Suppressor macrophage treated with lipopolysaccharide for 4 hours (primary cell): ENCODE measurements around the gene IKZF2.

Source experiments
- DNase-seq: peaks from one replicate; pipeline ENCODE4 v3.0.0-alpha.2; 2020

Gene IKZF2

DNA sequence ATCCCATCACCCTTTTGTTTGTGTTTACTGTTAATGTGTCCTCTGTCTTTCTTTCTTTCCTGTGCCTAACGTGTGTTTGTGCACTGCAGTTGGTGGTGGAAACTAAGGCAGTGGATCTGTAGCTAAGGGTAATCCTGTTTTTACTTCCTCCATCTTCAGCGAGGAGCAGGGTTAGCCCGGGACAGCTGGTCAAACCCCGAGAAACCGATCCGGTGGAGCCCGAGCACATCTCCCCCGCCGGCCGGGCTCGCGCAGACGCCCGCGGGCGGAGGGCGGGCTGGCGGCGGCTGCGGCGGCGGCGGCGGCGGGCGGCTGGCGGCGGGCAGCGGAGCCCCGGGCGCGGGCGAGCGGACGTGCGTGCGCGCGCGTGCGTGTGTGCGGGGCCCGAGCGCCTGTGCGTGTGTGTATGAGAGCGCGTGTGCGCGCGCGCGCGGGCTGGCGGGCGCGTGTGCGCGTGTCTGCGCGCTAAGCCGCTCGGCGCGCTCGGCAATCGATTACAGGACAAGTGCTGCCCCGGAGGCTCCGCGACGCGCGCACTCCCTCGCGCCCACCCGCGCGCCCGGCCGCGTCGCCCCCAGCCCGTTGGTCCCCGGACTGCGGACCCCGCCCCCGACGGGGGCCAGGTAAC, at the start of gene IKZF2:
IKZF2 (minus strand) TSS at position 176 of the 628 bp plus-strand sequence. CDS start 2,983 bp downstream, outside the sequence.
- peak; percentile 85 for DNase-seq

DNA sequence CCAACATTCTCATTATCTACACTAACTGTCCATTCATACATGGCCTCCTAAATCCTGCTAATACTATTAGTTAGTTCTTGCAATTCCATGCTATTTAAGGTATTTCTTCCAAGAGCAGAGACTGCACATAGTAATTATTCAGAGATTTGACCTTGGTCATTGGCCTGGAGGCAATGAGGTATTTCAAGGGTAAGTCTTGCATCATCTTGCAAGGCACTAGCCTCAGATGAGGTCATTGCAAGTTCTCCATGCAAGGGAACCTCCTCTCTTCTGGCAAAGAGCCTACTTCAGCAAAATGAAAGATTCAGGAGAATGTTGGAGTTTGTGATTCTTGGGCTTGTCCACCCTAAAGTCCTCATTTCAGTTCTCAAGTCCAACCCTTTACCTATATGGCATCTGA, 48.5 kb upstream of the IKZF2 start:
- no peak for DNase-seq

DNA sequence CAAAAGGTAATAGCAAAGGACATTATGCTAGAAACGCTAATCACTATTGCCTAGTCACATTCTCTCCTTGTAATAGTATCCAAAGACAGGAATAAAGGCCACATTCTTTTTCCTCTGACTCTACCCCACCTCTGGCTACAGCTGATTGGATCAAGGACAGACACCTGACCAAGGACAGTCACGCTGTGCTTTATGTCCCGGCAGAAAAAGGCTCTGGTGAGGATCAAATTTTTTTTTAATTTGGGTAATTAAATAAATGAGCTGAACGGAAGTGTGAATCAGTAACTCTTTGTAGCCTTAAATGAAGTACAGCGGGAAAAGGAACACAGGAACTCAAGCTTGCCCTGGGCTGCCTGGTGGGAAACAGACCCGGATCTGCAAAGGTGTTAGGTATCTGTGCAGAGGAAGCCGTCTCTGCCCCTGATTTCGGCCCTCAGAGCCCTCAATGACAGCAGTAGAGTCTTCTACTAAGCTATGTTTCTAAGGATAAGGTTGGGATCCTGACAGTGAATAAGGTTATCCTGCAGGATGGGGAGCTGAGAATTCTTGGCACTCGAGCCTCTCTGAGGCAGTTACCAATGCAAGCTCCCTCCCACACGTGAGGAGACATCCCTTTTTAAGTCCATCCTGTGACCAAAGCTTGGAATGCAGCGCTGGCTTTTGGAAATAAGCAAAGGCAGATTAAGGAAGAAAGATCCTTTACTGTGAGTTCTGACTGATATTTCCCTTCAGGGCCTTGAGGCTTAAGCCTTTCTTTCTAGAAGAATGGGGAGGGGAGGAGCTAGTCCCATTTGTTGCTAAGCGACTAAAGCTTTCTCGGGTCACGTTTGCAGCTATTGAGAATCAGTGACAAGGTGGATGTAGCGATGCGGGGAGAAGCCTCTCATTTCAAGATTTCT, 37.8 kb upstream of the IKZF2 start:
- DNase-seq: no peak

DNA sequence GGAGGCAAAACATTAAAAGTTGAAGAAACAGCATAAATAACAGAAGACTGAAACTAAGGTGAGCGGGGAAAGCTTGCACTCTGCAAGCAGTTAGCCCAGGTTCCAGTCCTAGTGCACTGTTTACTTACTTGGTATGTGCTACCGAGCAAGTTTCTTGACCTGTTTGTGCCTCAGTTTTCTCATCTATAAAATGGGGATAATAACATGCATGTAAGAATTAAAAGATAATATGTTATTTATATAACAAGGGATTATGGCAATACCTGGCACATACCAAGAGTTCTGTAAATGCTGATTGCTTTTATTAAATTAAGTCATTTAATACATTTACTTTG, 37.1 kb upstream of the IKZF2 start:
- no peak for DNase-seq

DNA sequence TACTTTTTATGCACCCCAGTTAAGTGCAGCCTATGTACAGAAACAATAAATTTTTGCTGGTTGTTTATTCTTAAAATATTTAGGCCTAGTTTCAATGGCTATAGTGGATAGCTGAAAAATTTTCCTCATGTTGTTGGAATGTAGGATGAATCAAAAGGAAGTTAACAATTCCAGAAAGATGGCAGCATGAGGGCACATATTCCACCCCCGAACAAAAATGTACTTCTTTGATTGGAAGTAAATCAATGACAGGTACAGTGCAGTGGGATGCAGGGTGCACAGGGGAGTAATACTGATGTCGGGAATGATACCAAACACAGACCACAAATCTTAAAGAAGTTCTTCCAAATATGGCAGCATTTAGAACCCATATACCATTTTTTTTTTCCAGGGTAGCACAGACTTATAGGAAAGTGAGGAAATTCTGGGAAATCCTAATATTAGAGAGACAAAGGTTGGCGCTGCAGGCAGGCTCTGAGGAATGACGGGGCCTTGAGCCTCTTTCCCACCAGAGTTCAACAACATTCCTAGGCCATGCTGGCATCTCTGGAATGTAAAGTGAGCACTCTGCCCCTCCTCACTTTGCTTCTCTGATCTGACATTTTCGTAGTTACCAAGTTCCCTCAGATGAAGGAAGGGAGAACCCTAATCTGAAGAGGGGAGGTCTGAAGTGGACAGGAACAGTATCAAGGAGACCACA, 36.6 kb upstream of the IKZF2 start:
- DNase-seq: no peak

DNA sequence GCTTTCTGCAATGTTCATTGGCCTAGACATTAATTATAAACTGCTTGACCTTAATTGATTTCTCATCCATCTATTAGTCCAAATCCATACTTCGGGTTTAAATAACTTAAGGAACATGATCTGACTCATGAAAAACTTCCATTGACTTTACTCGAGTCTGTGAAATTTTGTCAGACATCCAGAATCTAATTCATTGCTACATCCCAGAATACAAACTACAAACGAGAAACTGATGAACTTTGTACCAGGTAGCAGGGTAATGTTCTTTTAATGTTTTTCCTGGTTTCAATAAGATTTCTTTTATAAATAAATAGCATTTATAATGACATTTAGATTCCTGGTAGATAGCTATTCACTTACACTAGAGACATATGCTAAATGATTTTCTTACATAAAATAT, 36.0 kb upstream of the IKZF2 start:
- DNase-seq: no peak

DNA sequence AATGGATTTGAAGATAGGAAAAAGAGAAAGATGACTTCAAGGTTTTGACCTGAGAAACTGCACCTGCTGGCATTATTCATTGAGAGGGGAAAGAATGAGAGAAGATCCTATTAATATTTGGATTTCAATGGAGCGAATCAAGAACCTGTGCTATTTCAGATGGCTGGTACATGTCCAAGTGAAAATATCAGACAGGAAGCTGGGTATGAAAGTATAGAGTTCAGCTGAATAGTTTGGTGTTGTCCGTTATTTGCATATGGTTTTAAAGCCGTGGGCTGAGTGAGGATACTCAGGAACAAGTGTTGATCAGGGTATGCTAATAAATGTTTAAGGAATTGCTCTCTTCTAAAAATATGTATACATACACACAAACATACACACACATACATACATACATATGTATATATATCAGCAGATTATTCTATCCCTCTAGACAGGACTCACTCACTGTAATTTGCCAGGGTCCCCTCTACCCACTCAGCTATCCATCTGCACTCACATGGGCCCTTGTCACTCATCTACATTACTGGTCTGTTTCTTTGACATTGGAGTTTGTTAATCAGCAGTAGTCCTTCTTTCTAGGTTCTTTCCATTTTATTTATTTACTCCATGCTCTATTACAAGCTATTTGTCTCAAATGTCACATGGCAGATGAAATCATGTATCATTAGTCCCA, 33.9 kb upstream of the IKZF2 start:
- no peak for DNase-seq

DNA sequence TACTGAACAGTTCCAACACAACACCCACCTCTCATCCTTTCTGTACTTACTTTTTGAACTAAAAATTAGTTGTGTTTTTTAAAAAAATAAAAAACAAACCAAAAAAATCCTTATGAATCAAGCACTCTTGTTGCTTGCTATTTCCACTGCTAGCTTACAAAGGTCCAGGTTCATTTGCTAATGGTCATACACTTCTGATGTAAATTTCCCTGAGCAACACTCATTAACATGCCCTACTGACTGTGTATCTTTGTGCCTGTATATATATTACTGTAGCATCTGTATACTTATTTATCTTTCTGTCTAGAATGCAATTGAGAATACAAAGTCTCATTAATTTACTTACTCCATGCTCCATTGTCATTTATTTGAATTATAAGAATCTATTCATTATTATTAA, 30.3 kb upstream of the IKZF2 start:
- DNase-seq: no peak

DNA sequence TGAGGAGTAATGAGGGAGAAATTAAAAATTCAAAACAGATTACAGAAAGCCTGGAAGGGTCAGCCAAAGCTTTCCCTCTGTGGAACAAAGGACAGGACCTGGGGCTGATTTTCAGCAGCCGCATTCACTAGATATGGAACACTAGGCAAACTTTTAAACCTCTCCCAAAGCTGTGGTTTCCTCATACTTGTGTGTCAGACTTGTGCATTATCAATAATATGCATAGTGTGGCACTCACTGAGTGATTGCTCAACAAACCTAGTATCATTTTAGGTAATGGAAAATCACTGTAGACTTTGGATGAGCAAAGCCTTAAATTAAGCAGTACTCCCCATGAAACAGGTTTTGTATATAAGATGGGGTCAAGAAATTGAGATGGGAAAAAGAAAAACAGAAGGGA, 26.3 kb upstream of the IKZF2 start:
- DNase-seq: no peak

DNA sequence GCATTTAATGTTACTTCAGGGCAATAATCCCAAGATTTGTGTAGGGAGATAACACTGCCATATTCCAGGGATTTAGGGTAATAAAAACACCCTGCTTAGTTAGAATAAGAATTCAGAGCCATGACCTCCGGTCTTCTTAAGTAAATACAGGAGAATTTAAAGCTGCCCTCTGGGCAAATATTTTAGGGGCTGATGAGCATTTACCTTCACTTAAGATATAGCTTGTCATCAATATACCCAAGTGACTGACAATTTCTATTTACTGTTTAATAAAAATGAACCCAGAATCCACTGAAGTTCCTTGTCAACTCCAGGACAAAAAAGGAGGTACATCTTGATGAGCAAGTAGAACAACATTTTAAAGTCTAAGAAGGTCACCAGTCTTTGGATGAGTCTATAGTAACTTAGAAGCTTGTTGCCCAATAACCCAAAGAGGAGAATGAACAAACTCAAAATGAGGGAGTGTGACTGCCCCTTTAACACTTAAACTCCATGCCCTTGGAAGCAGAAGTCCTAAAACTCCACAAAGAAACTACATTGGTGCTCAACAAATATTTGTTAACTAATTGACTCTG, 24.3 kb upstream of the IKZF2 start:
- no peak for DNase-seq

DNA sequence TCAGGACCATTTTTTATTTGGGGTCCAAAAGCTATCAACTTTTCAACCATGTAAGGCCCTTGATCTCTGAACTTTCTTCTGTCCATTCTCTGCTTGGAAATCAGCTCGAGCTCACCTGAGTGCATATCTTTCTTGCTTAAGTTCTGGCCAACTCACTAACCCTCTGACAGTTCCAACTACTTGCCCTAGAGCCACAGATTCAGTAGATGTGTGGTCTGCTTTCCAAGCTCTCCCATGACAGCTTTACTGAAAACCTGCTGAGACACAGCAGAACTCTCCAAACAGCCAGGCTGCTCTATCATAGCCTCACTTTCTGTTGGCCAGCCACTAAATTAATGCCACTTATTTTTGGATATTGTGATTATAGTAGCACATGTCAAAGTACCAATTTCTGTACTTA, 21.2 kb upstream of the IKZF2 start:
- no peak for DNase-seq

DNA sequence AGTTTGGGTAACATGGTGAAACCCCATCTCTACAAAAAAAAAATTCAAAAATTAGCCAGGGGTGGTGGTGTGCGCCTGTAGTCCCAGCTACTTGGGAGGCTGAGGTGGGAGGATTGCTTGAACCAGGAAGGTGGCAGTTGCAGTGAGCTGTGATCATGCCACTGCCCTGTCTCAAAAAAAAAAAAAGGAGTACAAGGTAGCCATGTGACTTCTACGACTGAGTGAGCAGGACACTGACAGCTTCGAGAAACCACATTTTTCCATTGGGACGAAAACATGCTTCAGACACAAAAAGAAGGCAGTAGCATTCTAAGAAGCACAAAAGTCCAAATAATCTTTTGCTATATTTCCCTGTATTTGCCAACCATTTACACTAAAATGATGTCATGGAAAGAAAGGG, 19.7 kb upstream of the IKZF2 start:
- DNase-seq: no peak

DNA sequence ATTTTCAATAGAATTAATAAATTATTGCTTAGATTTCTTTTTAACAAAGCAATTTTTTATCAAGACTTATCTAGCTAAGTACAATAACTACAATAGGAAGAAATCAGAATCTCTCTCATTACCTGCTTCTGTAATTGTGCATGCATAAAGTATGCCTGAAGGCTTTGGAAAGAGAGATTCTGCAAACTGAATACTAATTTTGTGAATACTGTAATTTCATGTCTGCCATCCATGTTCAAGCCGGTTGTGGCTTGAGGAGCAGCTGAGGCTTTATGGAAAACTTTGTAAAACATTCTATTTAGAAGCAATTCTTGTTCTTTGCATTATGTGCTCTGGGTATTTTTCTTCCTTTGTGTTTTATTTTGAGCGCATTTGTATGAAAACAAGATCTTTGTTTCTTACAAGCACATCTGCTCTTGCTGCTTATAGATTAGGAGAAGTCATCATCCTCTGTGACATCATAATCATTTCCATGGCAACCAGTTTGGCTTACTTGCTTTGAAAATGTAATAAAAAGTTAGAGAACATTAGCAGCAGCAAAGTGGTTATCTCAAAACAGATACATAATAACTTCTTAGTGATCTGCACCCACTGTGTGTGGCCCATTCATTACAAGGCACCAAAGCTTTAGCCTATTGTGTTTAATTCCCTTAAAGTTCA, 16.0 kb upstream of the IKZF2 start:
- no peak for DNase-seq

DNA sequence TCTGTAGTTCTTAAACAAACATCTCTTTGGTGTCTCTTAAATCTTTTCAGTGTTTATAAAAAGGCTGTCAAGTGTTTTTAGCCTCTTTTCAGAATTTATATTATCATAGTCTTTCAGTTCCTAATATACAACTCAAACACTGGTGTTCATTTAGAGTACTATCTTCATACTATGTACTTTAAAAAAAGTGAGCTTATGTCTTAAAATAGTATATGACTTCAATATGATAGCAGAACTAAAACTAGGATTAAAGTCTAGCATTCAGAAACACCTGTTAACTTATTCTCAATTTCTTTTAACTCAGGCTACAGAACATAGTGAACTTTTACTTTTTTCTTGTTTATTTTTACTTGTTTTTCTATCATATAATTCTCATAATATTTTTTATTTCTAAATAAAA, 14.7 kb upstream of the IKZF2 start:
- DNase-seq: no peak

DNA sequence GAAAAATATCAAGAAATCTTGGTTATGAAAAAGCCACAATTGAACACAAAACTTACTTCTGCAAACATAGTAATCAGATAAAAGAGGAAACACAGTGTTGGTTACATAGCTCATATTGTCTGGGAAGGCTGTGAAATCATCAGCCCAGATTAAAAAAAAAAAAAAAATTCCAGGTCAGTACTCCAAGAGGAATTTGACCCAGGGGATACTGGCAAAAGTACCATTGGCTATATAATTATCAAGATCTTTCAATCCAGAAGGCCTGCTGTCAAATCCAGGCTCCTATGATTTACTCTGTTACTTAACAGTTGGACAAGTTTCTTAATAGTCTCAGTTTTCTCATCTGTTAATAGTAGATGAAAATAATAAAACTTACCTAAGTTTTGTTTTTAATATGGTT, 12.9 kb upstream of the IKZF2 start:
- no peak for DNase-seq

DNA sequence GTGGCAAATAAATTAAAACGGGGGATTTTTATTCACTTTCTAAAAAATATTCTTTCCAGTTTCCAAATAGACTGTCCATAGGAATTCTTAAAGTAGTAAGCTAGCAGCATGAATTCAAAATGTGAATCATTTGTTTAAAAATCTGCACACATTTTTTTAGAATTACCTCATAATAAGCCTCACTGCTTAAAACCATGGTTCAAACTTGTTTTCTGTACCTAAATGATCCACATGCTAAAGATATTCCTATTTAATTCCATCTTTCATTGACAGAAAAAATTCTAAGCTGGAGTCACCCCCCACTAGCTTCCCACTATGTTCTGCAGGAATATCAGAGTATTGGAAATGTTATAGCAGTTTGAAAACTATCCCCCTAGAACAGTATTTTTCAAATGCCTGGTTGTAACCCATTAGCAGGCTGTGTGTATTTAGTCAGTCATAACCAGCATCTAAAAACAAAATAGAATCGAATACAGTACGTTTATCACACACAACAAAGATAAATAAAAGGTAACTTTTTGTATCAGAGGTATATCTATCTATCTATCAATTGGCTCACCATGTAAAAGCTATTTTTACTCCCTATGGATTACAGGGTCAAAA, 11.2 kb upstream of the IKZF2 start:
- no peak for DNase-seq

DNA sequence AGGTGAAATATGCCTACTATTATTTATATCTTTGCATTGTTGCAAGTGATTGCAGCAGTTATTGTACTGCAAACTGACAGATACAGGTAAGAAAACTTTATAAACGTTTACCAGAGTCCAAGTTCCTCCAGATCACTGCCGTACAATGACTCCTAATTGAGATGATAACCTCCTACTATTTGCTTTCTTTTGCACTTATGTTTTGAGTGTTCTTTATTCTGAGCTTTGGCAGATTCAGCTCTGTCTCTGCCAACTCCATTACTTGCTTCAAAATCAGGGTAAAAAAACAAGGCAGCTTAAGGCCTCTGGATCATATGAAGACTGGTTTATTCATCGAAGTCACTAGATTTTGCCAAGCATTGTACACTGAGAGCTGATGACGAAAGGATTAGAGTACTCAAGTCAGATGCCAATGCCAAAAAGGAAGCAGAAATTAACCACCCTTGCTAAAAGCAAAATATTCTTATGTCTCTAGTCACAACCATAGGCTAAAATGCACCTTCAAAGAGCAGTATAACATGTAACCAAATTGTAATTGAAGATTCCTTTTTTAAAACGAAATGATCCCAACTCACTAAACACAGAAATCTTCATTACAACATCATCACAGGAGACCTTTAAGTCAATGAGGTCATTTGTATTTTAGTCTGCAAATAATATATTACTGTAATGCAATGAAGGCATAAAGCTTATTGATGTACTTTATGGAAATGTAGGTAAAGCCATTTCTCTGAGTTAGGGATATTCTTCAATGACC, 10.5 kb upstream of the IKZF2 start:
- no peak for DNase-seq

DNA sequence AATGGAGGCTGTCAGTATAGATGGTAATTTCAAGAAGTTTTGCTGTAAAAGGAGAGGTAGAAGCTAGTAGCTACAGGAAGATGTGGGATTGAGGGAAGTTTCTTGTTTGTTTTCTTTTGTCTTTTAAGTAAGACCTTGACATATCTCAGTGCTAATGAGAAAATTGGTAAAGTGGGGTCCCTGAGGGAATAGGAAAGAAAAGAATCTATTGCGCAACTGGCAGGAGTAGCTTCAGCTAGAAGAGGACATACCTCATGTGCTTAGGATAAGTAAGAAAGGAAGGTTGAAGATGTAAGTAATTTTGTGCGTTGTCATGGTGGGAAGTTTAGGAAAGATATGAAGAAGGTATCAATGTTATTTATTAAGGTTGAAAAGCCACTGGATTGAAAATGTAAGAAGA, 8.4 kb upstream of the IKZF2 start:
- DNase-seq: no peak

DNA sequence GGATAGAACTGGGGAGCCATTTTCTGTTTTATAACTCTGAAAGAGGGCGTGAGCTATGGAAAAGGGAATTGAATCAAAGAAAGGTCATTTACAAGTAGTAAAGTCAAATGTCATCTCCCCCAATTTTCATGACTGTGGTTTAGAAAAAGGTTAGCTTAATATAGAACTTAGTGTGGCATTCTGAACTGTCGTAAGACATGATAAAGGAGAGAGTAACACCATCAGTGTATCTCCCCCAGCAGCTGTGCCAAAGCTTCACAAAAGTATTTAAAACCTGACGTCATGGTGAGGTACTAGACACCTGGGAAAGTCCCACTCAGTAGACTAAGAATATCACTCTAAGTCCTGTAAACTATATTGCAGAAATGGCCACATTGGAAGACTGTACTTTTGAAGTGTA, 5.8 kb upstream of the IKZF2 start:
- DNase-seq: no peak

DNA sequence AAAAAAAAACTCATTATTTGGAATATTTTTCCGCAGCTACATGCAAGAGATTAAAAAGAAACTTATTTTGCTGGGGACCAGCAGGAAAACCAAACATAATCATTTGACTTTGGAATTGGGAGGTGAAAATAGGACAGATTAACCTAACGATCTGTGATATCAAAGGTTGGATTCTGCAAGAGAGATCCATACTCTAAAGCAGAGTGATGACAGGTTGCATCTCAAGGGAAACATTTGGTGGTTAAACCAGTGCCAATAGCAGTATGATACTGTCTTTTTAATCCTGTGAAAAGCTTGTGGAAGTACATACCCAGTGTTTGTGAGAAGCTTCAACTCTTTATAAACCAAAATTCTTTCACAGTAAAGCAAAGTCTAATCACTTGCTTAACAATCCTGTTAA, 5.3 kb upstream of the IKZF2 start:
- no peak for DNase-seq

DNA sequence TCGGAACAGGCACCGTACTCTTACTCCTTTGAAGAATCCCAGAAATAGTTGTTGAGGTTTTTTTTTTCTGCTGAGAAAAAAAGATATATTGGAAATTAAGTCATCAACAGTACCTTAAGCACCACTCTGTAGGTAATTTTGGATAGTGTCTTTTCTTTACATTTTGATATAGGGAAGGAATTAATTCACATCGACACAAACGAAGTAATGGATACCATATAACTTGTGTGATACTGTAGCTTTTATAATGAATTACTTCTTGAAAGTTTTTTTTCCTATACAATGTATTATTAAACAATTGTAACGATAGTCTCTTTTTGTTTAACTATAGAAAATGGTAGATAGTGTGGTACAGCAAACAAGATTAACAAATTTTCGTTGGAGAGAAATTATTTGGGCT, 1.5 kb upstream of the IKZF2 start:
- no peak for DNase-seq
